Suprapubic skin (tissue), 4 donors: ENCODE measurements around the gene SCFD1. TPM values are rescaled to one million over a fixed set of nuclear protein-coding genes. Genes with fewer than 3 reads are reported as not detected.

ENCODE experiments used
- DNase-seq, 2 donors: peaks; one replicate each; pipeline ENCODE4 v3.0.0-alpha.2; 2019; ENCODE audit warnings: low spot score in 2 of 2
- H3K27ac ChIP-seq: fragments of 200-600 bp; sonication (generic); one replicate; pipeline ENCODE4 v1.5.1; 2019
- H3K27me3 ChIP-seq: fragments of 200-600 bp; sonication (generic); one replicate; pipeline ENCODE4 v1.5.1; 2019
- H3K36me3 ChIP-seq: fragments of 200-600 bp; sonication (generic); one replicate; pipeline ENCODE4 v1.5.1; 2019
- H3K4me1 ChIP-seq: fragments of 200-600 bp; sonication (generic); one replicate; pipeline ENCODE4 v1.5.1; 2019
- H3K4me3 ChIP-seq: fragments of 200-600 bp; sonication (generic); one replicate; pipeline ENCODE4 v1.5.1; 2019; ENCODE audit warnings: mild to moderate bottlenecking
- H3K9me3 ChIP-seq: fragments of 200-600 bp; sonication (generic); one replicate; pipeline ENCODE4 v1.5.1; 2019
- CTCF ChIP-seq, 2 donors: fragments of 200-600 bp in 1 of 2; fragments of 450-650 bp in 1 of 2; sonication (generic) in 1 of 2; IDR thresholded peaks; one replicate each; pipeline ENCODE4 v1.5.1; 2016 to 2019; ENCODE audit warnings: antibody characterized with exemption in 2 of 2, mild to moderate bottlenecking in 1 of 2, moderate library complexity in 1 of 2
- EP300 ChIP-seq: sonication (generic); formaldehyde crosslinking; IDR thresholded peaks from one replicate; pipeline ENCODE4 v1.6.1; 2017; ENCODE audit warnings: antibody characterized with exemption
- POLR2A ChIP-seq, 2 donors: fragments of 450-650 bp; IDR thresholded peaks; one replicate each; pipeline ENCODE4 v1.6.1; 2017; ENCODE audit warnings: antibody characterized with exemption in 2 of 2, mild to moderate bottlenecking in 2 of 2, moderate library complexity in 2 of 2
- POLR2AphosphoS5 ChIP-seq, 3 donors: sonication (generic); formaldehyde crosslinking; IDR thresholded peaks; one replicate each; pipeline ENCODE4 v1.6.1; 2017; ENCODE audit warnings: antibody characterized with exemption in 3 of 3
- WGBS: methylation state at CpG from one replicate; pipeline ENCODE4 v1.1.5; 2018; 5-methylcytosine and 5-hydroxymethylcytosine counted together
- total RNA-seq, 4 donors: library from RNA; depleted of rRNA; stranded (reverse); fragments of >200 nt; gene quantifications; one replicate each; pipeline ENCODE4 v1.1.0, GENCODE V29; 2016

SCFD1 gene
- total RNA-seq, 4 donors from 2014 or later: 26.4 to 84.2 (median 49.9) TPM

GRCh38 chr14:30648471-30648870 lies 26.4 kb downstream of the SCFD1 start:
- Histone ChIP-seq H3K27me3 (no peaks in the 10 kb centered on the region), H3K4me3 (no peak overlapping the region), H3K27ac (no peak overlapping the region), H3K9me3 (no peaks in the 10 kb centered on the region), H3K36me3 (peaks cover 86% of the 10 kb centered on the region), H3K4me1 (no peaks in the 10 kb centered on the region)
- TF ChIP-seq CTCF (IDR thresholded peaks at IDR 0.05) (no peak), POLR2AphosphoS5 (IDR thresholded peaks at IDR 0.05) (no peak), POLR2A (IDR thresholded peaks at IDR 0.05) (no peak), EP300 (no peak)
- DNase-seq: no peak
- WGBS: 100% methylated on average over 2 of the region's 2 CpGs

- TF ChIP-seq POLR2A (IDR thresholded peaks at IDR 0.05) (no peak), CTCF (IDR thresholded peaks at IDR 0.05) (no peak), EP300 (no peak), POLR2AphosphoS5 (IDR thresholded peaks at IDR 0.05) (no peak)
- no peaks in the 10 kb centered on the region for H3K9me3 ChIP-seq
- H3K4me3 ChIP-seq: no peak overlapping the region
- 85% methylated on average over 6 of the region's 6 CpGs for WGBS
- H3K36me3 ChIP-seq: peaks cover 75% of the 10 kb centered on the region
- H3K27me3 ChIP-seq: no peaks in the 10 kb centered on the region
- H3K4me1 ChIP-seq: no peaks in the 10 kb centered on the region
- no peak for DNase-seq
- H3K27ac ChIP-seq: no peak overlapping the region
Measured at GRCh38 chr14:30651937-30652336, 29.8 kb downstream of the SCFD1 start.

- Histone ChIP-seq H3K4me1 (no peaks in the 10 kb centered on the region), H3K27ac (no peak overlapping the region), H3K9me3 (no peaks in the 10 kb centered on the region), H3K36me3 (peaks cover 70% of the 10 kb centered on the region), H3K27me3 (no peaks in the 10 kb centered on the region), H3K4me3 (no peak overlapping the region)
- no peak for DNase-seq
- no peak for TF ChIP-seq POLR2A (IDR thresholded peaks at IDR 0.05)
- TF ChIP-seq CTCF (IDR thresholded peaks at IDR 0.05): no peak
Measured at GRCh38 chr14:30655124-30655523, 33.0 kb downstream of the SCFD1 start.

GRCh38 chr14:30655658-30656057 lies 33.5 kb downstream of the SCFD1 start:
- Histone ChIP-seq H3K4me3 (no peak overlapping the region), H3K4me1 (no peaks in the 10 kb centered on the region), H3K27ac (no peak overlapping the region), H3K27me3 (no peaks in the 10 kb centered on the region), H3K9me3 (no peaks in the 10 kb centered on the region), H3K36me3 (peaks cover 67% of the 10 kb centered on the region)
- no peak for TF ChIP-seq EP300
- TF ChIP-seq POLR2AphosphoS5 (IDR thresholded peaks at IDR 0.05): no peak
- TF ChIP-seq CTCF (IDR thresholded peaks at IDR 0.05): no peak
- TF ChIP-seq POLR2A (IDR thresholded peaks at IDR 0.05): no peak
- 94% methylated on average over 3 of the region's 3 CpGs for WGBS
- no peak for DNase-seq

- Histone ChIP-seq H3K9me3 (no peaks in the 10 kb centered on the region), H3K27ac (no peak overlapping the region), H3K4me3 (no peak overlapping the region), H3K36me3 (peaks cover 61% of the 10 kb centered on the region), H3K4me1 (no peaks in the 10 kb centered on the region), H3K27me3 (no peaks in the 10 kb centered on the region)
- no peak for DNase-seq
- WGBS: 48% methylated on average over 8 of the region's 8 CpGs
- TF ChIP-seq CTCF (IDR thresholded peaks at IDR 0.05) (peak; percentile 3 to 68), POLR2A (IDR thresholded peaks at IDR 0.05) (no peak)
Measured at GRCh38 chr14:30656190-30656632, 34.1 kb downstream of the SCFD1 start.
